HepG2 (cell line): ENCODE data around the gene SCN7A. TPM values are rescaled to one million over a fixed set of nuclear protein-coding genes. Genes with fewer than 3 reads are reported as not detected.
A peak's percentile ranks its signal among the peaks of the same experiment; 100 is the strongest.

Source experiments
- ATAC-seq: fragments of 200-7000 bp; cut with Tn5 transposase; 3 replicates; pipeline ENCODE4 v1.9.1; 2020; ENCODE audit warnings: mild to moderate bottlenecking, moderate library complexity
- BruUV-seq: library from RNA; stranded (reverse); fragments of 400-500 nt; replicated peaks from 2 replicates; lab custom pipeline; 2021; lab: Mats Ljungman, UMichigan
- CTCF ChIA-PET: fragments of 300-600 bp; formaldehyde crosslinking; extraction: SDS; loops from one replicate; lab custom pipeline; 2021; ENCODE audit warnings: low total read pairs, inconsistent platforms, low intra/inter-chr PET ratio; lab: Yijun Ruan, JAX
- POLR2A ChIA-PET: fragments of 350-600 bp; sonication (Branson Sonifier 250); formaldehyde crosslinking; loops from one replicate; lab custom pipeline; 2020; ENCODE audit warnings: antibody characterized with exemption, inconsistent platforms; lab: Yijun Ruan, JAX
- DNase-seq: peaks from one replicate; pipeline ENCODE4 v3.0.0-alpha.2; 2015; ENCODE audit warnings: low spot score
- FAIRE-seq: peaks from 3 replicates; lab custom pipeline; 2011; peaks lifted over from hg19 to GRCh38; lab: Jason Lieb, UNC
- H2AFZ ChIP-seq: one replicate; pipeline ENCODE4 v1.6.1; 2011; ENCODE audit warnings: low read length, inconsistent platforms
- H3K27ac ChIP-seq: fragments of 300-600 bp; 3 replicates; pipeline ENCODE4 v1.8.0; 2011; ENCODE audit warnings: mixed run types, mild to moderate bottlenecking, mixed read lengths, low read length, inconsistent platforms; ENCODE audit not compliant: insufficient read depth; ENCODE audit errors: extremely low read length
- H3K27me3 ChIP-seq, 2 experiments: fragments of 200-600 bp in 1 of 2; 2 replicates in 1 of 2; 3 replicates in 1 of 2; pipeline versions ENCODE4 v1.6.0 to v1.8.0; 2011; ENCODE audit warnings: low read length in 2 of 2, mild to moderate bottlenecking in 2 of 2, moderate library complexity in 2 of 2, inconsistent platforms in 1 of 2; ENCODE audit not compliant: insufficient read depth in 2 of 2, control insufficient read depth in 1 of 2
- H3K36me3 ChIP-seq, 2 experiments: fragments of 200-600 bp in 1 of 2; replicated peaks in 1 of 2; 2 replicates in 1 of 2; 3 replicates in 1 of 2; pipeline versions ENCODE4 v1.5.1 to v1.8.0; 2011; ENCODE audit warnings: low read length in 2 of 2, inconsistent platforms in 1 of 2; ENCODE audit not compliant: insufficient read depth in 2 of 2, control insufficient read depth in 1 of 2
- H3K4me1 ChIP-seq: 2 replicates; pipeline ENCODE4 v1.5.1; 2012; ENCODE audit warnings: low read length, inconsistent platforms; ENCODE audit not compliant: insufficient read depth
- H3K4me2 ChIP-seq: 2 replicates; pipeline ENCODE4 v1.6.0; 2011; ENCODE audit warnings: low read depth, low read length, inconsistent platforms
- H3K4me3 ChIP-seq, 3 experiments: fragments of 200-600 bp in 1 of 3; sonication (generic), shearing (Covaris generic) in 1 of 3; replicated peaks in 1 of 3; 2 replicates each; pipeline ENCODE4 v1.5.1; 2011 to 2016; ENCODE audit warnings: low read length in 3 of 3, inconsistent platforms in 2 of 3, low read depth in 2 of 3, mild to moderate bottlenecking in 2 of 3, control low read depth in 1 of 3, mixed read lengths in 1 of 3; ENCODE audit not compliant: insufficient read depth in 1 of 3
- H3K79me2 ChIP-seq: one replicate; pipeline ENCODE4 v1.6.1; 2011; ENCODE audit warnings: low read length, inconsistent platforms; ENCODE audit not compliant: insufficient read depth
- H3K9ac ChIP-seq: 2 replicates; pipeline ENCODE4 v1.6.0; 2011; ENCODE audit warnings: mild to moderate bottlenecking, low read depth, low read length, inconsistent platforms; ENCODE audit not compliant: insufficient read depth
- H3K9me3 ChIP-seq: 2 replicates; pipeline ENCODE4 v1.5.1; 2012; ENCODE audit warnings: mild to moderate bottlenecking, low read length
- H4K20me1 ChIP-seq: 2 replicates; pipeline ENCODE4 v1.6.0; 2011; ENCODE audit warnings: inconsistent platforms, mild to moderate bottlenecking, low read length, moderate library complexity; ENCODE audit not compliant: insufficient read depth
- CREB1 ChIP-seq, 2 experiments: fragments of 450-650 bp in 1 of 2; IDR thresholded peaks; 2 replicates each; pipeline ENCODE4 v1.6.1; 2016 to 2017; ENCODE audit warnings: control low read depth in 1 of 2, mild to moderate bottlenecking in 1 of 2, missing compliant biosample characterization in 1 of 2, missing genetic modification characterization in 1 of 2
- MNT ChIP-seq: fragments of 450-650 bp; IDR thresholded peaks from 2 replicates; pipeline ENCODE4 v1.6.1; 2016
- RXRB ChIP-seq: IDR thresholded peaks from 2 replicates; pipeline ENCODE4 v1.6.1; 2016; ENCODE audit warnings: borderline replicate concordance, missing genetic modification reagents, missing compliant biosample characterization
- ZSCAN5A ChIP-seq: sonication (generic); formaldehyde crosslinking; IDR thresholded peaks from 2 replicates; pipeline ENCODE4 v1.8.0; 2022; ENCODE audit warnings: mild to moderate bottlenecking, missing genetic modification reagents, borderline replicate concordance
- WGBS: methylation state at CpG from one replicate; pipeline ENCODE4 v1.1.6; 2017; ENCODE audit warnings: low lambda C conversion rate; 5-methylcytosine and 5-hydroxymethylcytosine counted together
- in situ Hi-C: cut with HindIII; loops from 2 replicates; pipeline ENCODE4 v1.10.0; 2017; ENCODE audit warnings: low pct_unique_long_range_greater_than_20kb; ENCODE audit not compliant: extremely low pct_ligation_motif_present
- intact Hi-C: fragments of 100-400 bp; cut with micrococcal nuclease; formaldehyde crosslinking; loops from one replicate; pipeline ENCODE4 v1.10.0; 2022; ENCODE audit not compliant: unreplicated experiment
- polyA plus RNA-seq, 8 experiments: library from polyadenylated mRNA; depleted of rRNA in 3 of 8; stranded (reverse) in 7 of 8; unstranded in 1 of 8; fragments of >200 nt; fragmentation: Illumina TruSeq in 4 of 8; extraction: Trizol in 4 of 8; gene quantifications; 2 replicates each; pipeline versions ENCODE4 v1.2.1 to v1.2.3, GENCODE V29; 2011 to 2016; ENCODE audit warnings: low read depth in 4 of 8, missing spikeins in 1 of 8, mixed read lengths in 1 of 8; ENCODE audit not compliant: insufficient read depth in 1 of 8
- total RNA-seq, 5 experiments: library from RNA; depleted of rRNA; stranded (reverse); fragments of >200 nt; fragmentation: Illumina TruSeq; extraction: Trizol; gene quantifications; 2 replicates each; pipeline ENCODE4 v1.2.3, GENCODE V29; 2016; ENCODE audit warnings: low read depth in 1 of 5

The SCN7A gene
- total and polyA plus RNA-seq, 2 of the 13 experiments (the other 11 are each of a cell fraction or from before 2014, with no cell fraction given), result 0.01 TPM; not detected in 1

- TF ChIP-seq CREB1 (IDR thresholded peaks at IDR 0.05), result peak; percentile 75
- TF ChIP-seq CREB1 (CRISPR knock-in tag; IDR thresholded peaks at IDR 0.05), result no peak
- TF ChIP-seq ZSCAN5A (CRISPR knock-in tag), result no peak
These were observed 76.4 kb downstream of the SCN7A start (continued) for GRCh38 chr2:166417669-166418068.

- DNase-seq, result no peak
- ATAC-seq, result no peak
- in situ Hi-C loops, result no loop called here
- no TSS peak for BruUV-seq
- H3K4me1 ChIP-seq, result peaks cover 25% of the 10 kb centered on the region
- POLR2A ChIA-PET, result no interaction called here
- FAIRE-seq, result no peak
- CTCF ChIA-PET, result no interaction called here
- no peaks in the 10 kb centered on the region for H3K36me3 ChIP-seq
- 93% methylated on average over 1 of the region's 1 CpG for WGBS
- intact Hi-C loops, result no loop called here
- no peak overlapping the region for H2AFZ ChIP-seq
- no peak overlapping the region for H3K4me3 ChIP-seq
- H3K9ac ChIP-seq, result no peak overlapping the region
- no peak for TF ChIP-seq RXRB (CRISPR knock-in tag)
- TF ChIP-seq MNT, result peak; percentile 93
- H3K27me3 ChIP-seq, result no peaks in the 10 kb centered on the region
- no peaks in the 10 kb centered on the region for H3K9me3 ChIP-seq
- H3K4me2 ChIP-seq, result no peak overlapping the region
- H4K20me1 ChIP-seq, result no peaks in the 10 kb centered on the region
- no peaks in the 10 kb centered on the region for H3K79me2 ChIP-seq
- no peak overlapping the region for H3K27ac ChIP-seq
These were observed 80.8 kb downstream of the SCN7A start for GRCh38 chr2:166413255-166413654.
